ENCODE results near the gene WDR17.
"Not testable (repeated sequence)": the region's sequence is repeated elsewhere in the genome, so short reads cannot be mapped to it uniquely, and the experiment has no call there.

WDR17 gene

GRCh38 chr4:176193938-176194337 lies 128.3 kb downstream of the WDR17 start:
- no peak for DNase-seq

GRCh38 chr4:176195184-176195978 lies 129.7 kb downstream of the WDR17 start, which contains the start of gene SPATA4:
SPATA4 (minus strand) TSS chr4:176195585; CDS start chr4:176195562, 23 bp downstream.
- peak; percentile 76 for DNase-seq

GRCh38 chr4:176198316-176198903 lies 132.8 kb downstream of the WDR17 start:
- DNase-seq = peak; percentile 7

- no peak for DNase-seq
Measured at GRCh38 chr4:176205299-176205698, 139.7 kb downstream of the WDR17 start.

GRCh38 chr4:176207839-176208238 lies 142.2 kb downstream of the WDR17 start:
- DNase-seq = no peak

- DNase-seq = no peak
Measured at GRCh38 chr4:176209535-176209934, 143.9 kb downstream of the WDR17 start.

GRCh38 chr4:176210101-176210500 lies 144.5 kb downstream of the WDR17 start:
- no peak for DNase-seq

GRCh38 chr4:176210579-176211296 lies 145.1 kb downstream of the WDR17 start:
- no peak for DNase-seq

- DNase-seq = not testable (repeated sequence)
Measured at GRCh38 chr4:176212351-176212750, 146.7 kb downstream of the WDR17 start.

GRCh38 chr4:176217510-176217909 lies 151.9 kb downstream of the WDR17 start:
- no peak for DNase-seq

GRCh38 chr4:176222149-176222548 lies 156.5 kb downstream of the WDR17 start:
- no peak for DNase-seq

- no peak for DNase-seq
Measured at GRCh38 chr4:176223561-176223960, 157.9 kb downstream of the WDR17 start.

- DNase-seq = no peak
Measured at GRCh38 chr4:176226736-176227135, 161.1 kb downstream of the WDR17 start.

GRCh38 chr4:176229645-176230044 lies 164.0 kb downstream of the WDR17 start:
- no peak for DNase-seq
